Coronary artery (tissue), 2 donors: ENCODE data around the gene KCND2.
"Not testable (repeated sequence)": the region's sequence is repeated elsewhere in the genome, so short reads cannot be mapped to it uniquely, and the experiment has no call there.

Experiments
- DNase-seq: peaks from one replicate; pipeline ENCODE4 v3.0.0-alpha.2; 2017; ENCODE audit warnings: low spot score
- H3K27ac ChIP-seq, 2 donors: fragments of 200-600 bp; sonication (generic); one replicate each; pipeline ENCODE4 v1.5.1; 2016 to 2019
- H3K4me3 ChIP-seq: fragments of 200-600 bp; sonication (generic); 2 replicates; pipeline ENCODE4 v1.5.1; 2016; ENCODE audit warnings: mild to moderate bottlenecking, moderate library complexity
- TF ChIP-seq, protein P1 (sequence below): fragments of 200-600 bp; sonication (generic); IDR thresholded peaks from one replicate; pipeline ENCODE4 v1.5.1; 2019; ENCODE audit warnings: antibody characterized with exemption

KCND2 gene

DNA sequence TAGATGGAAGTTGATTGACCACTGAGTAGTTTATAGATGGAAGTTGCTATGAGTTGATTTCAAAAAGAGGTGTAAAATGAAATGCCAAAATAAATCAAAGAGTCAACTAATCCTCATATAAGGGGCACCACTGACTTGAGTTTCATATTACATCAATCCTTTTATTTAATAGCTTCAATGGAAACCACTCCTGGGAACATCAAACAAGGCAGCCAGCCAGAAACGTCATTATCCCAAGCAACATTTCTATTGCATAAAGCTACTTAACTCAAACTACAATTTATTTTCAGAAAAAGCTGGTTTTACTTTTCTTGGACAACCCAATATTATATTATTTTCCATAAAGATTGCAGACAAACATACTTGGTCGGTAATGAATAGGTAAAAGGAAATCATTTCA, 422.9 kb downstream of the KCND2 start:
- TF ChIP-seq, protein P1, sequence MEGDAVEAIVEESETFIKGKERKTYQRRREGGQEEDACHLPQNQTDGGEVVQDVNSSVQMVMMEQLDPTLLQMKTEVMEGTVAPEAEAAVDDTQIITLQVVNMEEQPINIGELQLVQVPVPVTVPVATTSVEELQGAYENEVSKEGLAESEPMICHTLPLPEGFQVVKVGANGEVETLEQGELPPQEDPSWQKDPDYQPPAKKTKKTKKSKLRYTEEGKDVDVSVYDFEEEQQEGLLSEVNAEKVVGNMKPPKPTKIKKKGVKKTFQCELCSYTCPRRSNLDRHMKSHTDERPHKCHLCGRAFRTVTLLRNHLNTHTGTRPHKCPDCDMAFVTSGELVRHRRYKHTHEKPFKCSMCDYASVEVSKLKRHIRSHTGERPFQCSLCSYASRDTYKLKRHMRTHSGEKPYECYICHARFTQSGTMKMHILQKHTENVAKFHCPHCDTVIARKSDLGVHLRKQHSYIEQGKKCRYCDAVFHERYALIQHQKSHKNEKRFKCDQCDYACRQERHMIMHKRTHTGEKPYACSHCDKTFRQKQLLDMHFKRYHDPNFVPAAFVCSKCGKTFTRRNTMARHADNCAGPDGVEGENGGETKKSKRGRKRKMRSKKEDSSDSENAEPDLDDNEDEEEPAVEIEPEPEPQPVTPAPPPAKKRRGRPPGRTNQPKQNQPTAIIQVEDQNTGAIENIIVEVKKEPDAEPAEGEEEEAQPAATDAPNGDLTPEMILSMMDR: no peak
- no peak overlapping the region for H3K27ac ChIP-seq
- H3K4me3 ChIP-seq: no peak overlapping the region
- no peak for DNase-seq

DNA sequence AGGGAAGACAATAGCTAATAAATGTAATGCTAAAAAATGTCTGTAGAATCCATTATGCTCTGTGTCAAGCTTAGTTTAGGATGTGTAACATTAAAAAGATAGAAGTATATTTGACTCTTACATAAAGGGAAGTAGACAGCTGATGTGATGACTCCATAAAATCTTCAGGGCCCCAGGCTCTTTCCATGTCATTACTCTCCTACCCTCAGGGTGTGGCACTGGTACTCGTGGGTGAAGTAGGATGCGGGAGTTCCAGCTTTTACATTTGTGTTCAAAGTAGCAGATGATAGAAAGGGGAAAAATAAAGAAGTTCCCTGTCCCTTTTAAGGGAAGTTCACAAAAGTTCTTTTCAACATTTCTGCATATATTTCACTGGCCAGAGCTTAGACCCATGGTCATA, 427.8 kb downstream of the KCND2 start:
- DNase-seq: no peak
- TF ChIP-seq, protein P1: no peak
- Histone ChIP-seq H3K4me3 (no peak overlapping the region), H3K27ac (no peak overlapping the region)

DNA sequence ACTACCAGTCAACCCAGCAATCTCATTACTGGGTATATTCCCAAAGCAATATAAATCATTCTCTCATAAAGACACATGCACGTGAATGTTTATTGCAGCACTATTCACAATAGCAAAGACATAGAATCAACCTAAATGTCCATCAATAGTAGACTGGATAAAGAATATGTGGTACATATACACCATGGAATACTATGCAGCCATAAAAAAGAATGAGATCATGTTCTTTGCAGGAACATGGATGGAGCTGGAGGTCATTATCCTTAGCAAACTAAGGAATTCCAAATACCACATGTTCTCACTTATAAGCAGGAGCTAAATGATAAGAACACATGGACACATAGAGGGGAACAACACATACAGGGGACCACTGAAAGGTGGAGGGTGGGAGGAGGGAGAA, 429.4 kb downstream of the KCND2 start:
- not testable (repeated sequence) for H3K27ac ChIP-seq, DNase-seq, H3K4me3 ChIP-seq

DNA sequence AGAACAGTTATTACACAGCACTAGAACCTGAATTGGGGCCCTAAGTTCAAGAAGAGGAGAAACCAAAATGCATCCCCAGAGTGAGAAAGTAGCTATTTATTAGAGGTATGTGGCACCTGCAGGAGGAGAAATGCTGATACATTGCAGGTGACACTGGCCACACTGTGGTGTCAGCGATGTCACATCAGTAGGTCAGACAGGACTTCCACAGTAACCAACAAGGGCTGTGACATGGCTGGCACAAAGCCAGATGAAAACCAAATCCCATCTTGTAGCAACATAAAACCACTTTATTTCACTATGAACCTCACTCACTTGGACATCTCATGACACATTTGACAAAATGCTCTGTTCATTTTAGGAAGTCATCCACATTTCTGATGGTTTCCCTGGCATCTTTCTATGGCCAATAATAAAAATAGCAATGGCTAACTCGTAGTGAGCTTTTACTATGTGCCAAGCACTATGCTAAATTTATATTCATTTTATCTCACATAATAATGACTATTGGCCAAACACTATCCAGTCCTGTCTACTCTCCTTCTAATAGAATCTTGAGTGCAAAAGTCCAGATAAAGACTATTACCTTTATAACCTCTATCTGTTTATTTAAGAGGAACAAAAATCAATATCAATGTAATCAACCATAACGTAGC, 430.7 kb downstream of the KCND2 start:
- no peak for DNase-seq
- H3K4me3 ChIP-seq: no peak overlapping the region
- H3K27ac ChIP-seq: no peak overlapping the region
- TF ChIP-seq, protein P1: no peak

DNA sequence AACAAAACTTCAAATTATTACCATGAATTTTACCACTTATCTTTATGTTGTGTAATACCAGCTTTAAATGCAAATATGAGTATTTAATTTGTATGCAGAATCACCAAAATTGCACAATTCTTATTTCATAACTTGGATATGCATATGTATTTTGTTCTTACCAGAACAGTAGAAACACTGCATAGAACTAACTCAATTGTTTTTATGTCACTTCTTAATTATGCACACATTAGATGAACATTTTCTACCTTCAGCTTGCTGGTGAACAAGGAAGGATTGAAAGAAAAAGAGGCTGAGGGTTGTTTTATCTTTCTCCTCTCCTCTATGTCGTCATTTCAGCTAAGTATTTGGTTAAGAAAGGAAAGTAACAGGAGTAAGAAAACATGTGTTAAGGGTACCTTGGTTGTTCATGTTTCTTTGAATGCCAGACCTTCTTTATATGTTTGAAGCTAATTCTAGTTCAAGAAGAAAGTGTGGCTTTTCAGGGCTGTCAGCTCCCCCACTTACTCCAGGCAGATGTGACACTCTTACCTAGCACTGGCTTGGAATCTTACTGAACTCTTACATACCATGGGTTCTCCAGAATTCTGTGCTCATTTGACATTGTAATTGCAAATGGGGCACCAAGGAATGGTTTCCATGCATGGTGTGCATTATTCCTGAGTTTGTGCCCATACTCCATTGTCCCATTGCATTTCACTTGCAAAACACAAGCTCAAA, 436.4 kb downstream of the KCND2 start:
- TF ChIP-seq, protein P1: no peak
- Histone ChIP-seq H3K27ac (no peak overlapping the region), H3K4me3 (no peak overlapping the region)
- DNase-seq: no peak

DNA sequence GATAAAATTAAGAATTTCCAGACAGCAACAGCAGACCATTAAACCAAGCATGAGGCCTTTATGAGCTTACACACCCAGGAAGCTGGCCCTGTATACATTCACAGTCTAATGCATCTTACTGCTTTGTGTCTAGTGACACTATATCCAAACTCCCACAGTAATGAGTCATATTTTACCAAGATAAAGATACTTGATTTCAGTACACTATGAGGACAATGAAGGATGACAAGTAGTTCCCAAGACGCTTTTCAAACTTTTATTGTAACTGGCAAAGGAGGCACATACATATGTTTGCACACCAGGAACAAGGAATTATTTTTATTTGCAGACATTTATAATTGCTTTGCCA, 437.0 kb downstream of the KCND2 start:
- Histone ChIP-seq H3K27ac (no peak overlapping the region), H3K4me3 (no peak overlapping the region)
- TF ChIP-seq, protein P1: no peak
- DNase-seq: no peak

DNA sequence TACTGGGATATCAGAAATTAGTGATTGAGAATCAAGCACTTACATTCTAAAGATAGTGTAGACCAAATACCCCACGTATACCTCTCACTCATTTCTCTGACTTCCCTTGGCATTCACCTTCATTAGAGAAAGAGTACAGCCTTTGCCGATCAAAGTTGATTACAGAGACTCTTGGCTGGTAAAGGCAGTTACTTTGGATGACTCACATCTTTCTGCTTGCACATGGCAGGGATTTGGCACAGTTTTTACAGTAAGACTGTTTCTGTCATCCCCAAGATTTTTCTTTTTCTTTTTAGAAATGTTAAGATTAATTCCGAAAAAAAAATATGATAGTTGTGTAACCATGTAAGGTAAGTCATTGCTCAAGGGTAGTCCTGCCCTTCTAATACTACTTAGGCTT, 442.0 kb downstream of the KCND2 start:
- Histone ChIP-seq H3K27ac (no peak overlapping the region), H3K4me3 (no peak overlapping the region)
- TF ChIP-seq, protein P1: no peak
- no peak for DNase-seq
